GM19035 (cell line): ENCODE measurements around the gene SNAP47.

ENCODE experiments used
- ATAC-seq: cut with Tn5 transposase; IDR thresholded peaks from one replicate; pipeline ENCODE4 v1.9.1; 2021; ENCODE audit not compliant: unreplicated experiment

The SNAP47 gene

DNA sequence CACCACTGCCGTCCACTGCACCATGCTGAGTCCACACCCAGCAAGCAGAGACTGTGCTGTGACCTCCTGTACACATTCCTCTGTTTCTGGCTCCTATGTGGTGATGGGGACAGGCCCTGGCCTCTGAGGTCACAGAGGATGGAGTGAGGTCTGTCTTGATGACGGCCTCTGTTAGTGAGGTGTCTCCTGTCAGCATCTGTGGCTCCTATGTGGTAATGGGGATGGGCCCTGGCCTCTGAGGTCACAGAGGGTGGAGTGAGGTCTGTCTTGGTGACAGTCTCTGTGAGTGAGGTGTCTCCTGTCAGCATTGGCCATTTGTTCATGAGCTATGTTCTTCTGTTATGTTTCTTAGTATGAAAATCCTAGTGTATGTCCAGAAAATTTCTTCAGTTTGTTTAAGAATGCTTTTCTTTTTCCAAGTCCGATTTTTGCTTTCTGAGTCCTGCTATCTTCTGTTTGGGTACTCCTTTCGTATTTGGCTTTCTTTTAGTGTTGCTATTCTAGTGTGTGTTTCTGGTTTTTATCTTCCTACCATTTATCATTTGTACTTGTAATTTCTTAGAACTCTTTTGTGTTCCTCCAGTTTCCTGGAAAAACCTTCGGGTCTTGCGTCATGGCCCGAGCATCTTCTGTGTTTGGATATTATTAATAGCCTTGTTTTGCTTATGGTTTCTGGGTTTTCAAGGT, 13.4 kb downstream of the SNAP47 start:
- ATAC-seq = no peak

DNA sequence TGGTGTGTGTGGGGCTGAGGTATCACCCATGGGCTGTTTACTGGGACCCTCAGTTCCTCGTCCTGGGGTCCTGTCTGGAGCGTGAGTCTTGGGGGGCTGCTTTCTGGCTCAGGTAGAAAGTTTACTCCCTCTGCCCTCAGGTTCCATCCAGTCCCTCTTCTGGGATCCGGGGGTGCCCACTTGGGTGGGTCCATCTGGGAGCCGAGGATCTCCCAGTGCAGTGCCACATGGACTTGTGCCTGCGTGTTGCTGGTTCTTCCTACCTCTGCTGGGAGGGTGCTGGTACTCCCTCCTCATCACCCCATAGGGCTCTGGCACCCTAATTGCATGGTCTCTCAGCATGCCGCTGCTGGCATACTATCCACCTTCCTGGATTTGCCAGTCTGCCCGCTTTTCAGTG, 14.0 kb downstream of the SNAP47 start:
- ATAC-seq = no peak

DNA sequence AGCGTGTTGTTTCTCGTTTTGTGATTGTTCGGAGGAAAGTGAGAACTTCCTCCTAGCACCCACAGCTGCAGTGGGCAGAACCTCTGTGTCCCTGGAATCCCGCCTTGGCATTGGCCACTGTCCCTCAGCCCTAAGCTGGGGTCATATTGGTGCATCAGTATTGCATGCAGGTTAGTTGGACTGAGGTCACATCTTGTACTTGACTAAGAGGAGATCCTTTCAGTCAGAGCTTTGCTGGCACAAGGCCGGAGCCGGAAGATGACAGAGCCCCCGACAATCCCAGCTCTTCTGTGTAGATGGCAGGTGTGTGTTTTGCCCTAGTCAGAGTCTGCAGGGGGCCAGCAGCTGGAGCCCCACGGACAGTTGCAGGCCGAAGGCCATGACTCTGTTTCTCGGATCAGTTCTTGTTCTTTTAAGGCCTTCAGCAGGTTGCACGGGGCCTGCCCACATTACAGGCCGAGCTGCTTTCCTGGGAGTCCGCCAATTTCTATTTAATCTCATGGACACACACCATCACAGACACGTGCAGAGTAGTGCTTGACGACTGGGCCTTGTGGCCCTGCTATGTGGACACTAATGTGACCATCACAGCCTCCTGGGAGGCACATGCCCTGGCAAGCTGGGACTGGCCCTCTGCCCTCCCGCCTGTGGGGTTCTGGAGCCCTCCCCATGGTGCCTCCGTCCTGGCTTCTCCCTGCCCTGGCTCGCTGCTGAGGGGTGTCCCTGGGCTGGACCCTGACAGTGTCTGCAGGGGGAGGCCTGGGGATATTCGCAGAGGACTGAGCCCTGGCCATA, 14.9 kb downstream of the SNAP47 start:
- ATAC-seq = no peak

DNA sequence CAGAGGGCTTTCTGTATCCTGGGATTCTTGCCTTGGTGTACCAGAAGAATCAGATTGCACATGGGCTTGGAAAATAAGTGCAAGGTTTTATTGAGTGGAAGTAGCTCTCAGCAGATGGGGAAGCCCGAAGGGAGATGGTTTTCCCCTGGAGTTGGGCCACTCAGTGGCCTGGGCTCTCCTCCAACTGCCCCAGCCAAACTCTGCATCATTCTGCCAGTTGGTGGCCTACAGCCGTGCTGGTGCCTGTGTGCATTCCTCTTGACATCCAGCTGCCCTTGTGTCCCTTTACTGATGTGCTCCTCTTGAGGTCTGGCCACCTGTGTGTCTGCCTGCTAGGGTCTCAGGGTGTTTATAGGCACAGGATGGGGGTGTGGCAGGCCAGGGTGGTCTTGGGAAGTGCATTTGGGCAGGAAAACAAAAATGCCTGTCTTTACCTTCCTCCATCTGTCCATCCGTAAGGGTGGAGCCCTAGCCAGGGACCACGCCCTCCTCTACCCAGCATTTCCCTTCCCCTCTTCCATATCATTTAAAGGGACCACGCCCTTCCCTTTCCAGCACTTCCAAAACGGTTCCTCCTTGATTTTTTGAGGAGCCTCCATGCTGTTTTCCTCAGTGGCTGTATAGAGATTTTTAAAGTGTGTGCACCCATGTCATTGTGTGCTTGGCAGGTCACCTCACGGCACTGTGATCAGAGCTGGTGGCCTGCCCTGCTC, 18.9 kb downstream of the SNAP47 start:
- ATAC-seq = no peak

- ATAC-seq = no peak
Measured at GRCh38 chr1:227754958-227755357, 19.7 kb downstream of the SNAP47 start.

GRCh38 chr1:227756172-227756959, 21.1 kb downstream of the SNAP47 start:
- ATAC-seq = no peak

- ATAC-seq = no peak
Measured at GRCh38 chr1:227757781-227758180, 22.5 kb downstream of the SNAP47 start.

DNA sequence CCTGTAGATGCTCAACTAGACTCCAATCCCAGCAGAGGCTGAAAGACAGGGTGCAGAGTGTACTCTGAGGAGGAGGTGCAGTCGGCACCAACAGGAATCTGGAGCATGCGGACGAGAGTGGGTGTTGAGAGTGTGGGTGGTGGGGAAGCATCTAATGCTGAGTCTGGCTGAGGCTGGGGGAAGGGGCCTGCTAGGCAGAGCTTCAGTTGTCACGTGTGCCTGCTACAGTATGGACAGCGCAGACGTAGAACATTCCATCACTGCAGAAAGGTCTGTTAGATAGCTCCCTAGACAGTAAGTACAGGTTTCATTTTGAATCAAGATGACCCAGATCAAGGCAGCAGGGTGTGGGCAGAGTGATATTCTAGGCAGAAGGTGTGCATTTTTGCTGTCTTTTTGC, 23.1 kb downstream of the SNAP47 start:
- peak; percentile 49 for ATAC-seq

- ATAC-seq = no peak
Measured at GRCh38 chr1:227759341-227760300, 24.4 kb downstream of the SNAP47 start.

GRCh38 chr1:227760377-227760776, 25.1 kb downstream of the SNAP47 start:
- ATAC-seq = no peak

- ATAC-seq = no peak
Measured at GRCh38 chr1:227761621-227762230, 26.5 kb downstream of the SNAP47 start.

- ATAC-seq = peak; percentile 70
Measured at GRCh38 chr1:227762231-227762911, 27.1 kb downstream of the SNAP47 start.

DNA sequence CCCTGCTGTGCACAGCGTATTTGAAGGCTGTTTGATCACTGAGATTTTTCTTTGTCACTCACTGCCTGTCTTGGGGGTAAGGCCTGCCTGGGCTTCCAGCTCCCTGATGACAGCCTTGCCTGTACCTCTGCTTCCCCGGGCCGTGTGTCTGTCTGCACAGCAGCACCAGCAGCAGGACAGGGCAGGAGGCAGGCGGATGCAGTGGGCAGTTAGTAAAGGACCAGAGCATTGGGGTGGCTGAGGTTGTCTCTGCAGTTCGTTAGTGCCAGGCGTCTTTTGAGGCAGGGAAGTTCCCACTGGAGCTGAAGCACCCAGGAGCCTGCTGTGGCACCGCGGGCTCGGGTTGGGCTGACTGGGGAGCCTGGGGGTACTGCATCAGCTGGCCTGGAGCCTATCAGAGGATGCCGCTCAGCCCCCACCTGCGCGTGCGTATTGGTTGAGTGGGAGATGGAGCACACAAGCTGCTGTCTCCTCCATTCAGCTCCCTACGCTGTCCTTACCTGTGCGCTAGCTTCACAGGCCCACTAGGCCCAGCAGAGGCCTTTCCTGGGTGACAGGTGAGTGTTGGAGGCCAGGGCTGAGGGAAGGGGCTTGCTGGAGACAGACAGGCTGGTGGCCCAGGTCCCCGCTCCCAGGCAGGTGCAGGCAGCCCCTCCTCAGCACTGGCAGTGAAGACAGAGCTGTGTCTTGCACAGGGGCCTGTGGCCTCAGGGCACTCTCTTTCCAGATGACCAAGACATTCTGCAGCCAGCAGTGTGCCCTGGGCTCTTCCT, 28.2 kb downstream of the SNAP47 start:
- ATAC-seq = no peak

- no peak for ATAC-seq
Measured at GRCh38 chr1:227764019-227764391, 28.8 kb downstream of the SNAP47 start.

GRCh38 chr1:227765261-227766014, 30.2 kb downstream of the SNAP47 start:
- ATAC-seq = no peak

- no peak for ATAC-seq
Measured at GRCh38 chr1:227766015-227766634, 30.9 kb downstream of the SNAP47 start.

DNA sequence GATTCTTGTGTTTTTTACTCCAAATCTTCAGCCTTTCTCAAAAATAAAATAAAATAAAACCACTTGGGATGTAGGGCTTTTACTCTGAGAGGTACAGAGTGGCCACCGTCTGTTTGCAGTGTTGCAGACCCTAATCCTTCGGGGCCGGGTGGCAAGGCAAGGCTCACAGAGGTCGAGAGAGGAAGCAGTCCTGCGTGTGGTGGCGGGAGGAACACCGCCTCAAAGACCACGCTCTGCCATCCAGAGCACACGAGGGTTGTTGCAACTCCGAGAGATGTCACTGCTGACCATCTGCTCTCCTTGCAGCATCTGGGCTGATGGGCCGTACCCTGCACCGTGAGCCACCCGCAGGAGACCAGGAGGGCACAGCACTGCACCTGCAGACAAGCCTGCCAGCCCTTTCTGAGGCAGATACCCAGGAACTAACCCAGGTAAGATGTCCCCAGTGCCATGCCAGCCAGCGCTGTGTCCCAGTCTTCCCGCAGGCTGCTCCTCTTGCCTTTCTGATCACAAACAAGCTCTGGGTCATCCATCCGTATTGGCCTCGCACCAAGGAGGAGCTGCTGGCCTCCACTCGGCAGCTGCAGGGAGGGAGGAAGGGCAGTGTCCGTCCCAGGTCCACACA, 31.5 kb downstream of the SNAP47 start:
- no peak for ATAC-seq
